Heart left ventricle (tissue), 16 donors: ENCODE results near the gene THBS1. TPM values are rescaled to one million over a fixed set of nuclear protein-coding genes. Genes with fewer than 3 reads are reported as not detected.
A peak's percentile ranks its signal among the peaks of the same experiment; 100 is the strongest.

Experiments used
- ATAC-seq, 4 donors: fragments of 200-7000 bp; cut with Tn5 transposase; one replicate each; pipeline ENCODE4 v1.9.1; 2020 to 2022; ENCODE audit warnings: moderate library complexity in 4 of 4, mild to moderate bottlenecking in 3 of 4, moderate number of reproducible peaks in 1 of 4
- DNase-seq, 5 donors: peaks; one replicate each; pipeline ENCODE4 v3.0.0-alpha.2; 2020
- H3K27ac ChIP-seq, 12 donors: fragments of 200-600 bp; sonication (generic) in 4 of 12; one replicate each; pipeline versions ENCODE4 v1.5.0 to v1.8.0; 2016 to 2022; ENCODE audit warnings: mild to moderate bottlenecking in 2 of 12
- H3K27me3 ChIP-seq, 9 donors: fragments of 200-600 bp; sonication (generic) in 2 of 9; one replicate each; pipeline versions ENCODE4 v1.5.1 to v1.8.0; 2016 to 2022; ENCODE audit warnings: mild to moderate bottlenecking in 3 of 9
- H3K36me3 ChIP-seq, 9 donors: fragments of 200-600 bp; sonication (generic) in 2 of 9; one replicate each; pipeline versions ENCODE4 v1.5.0 to v1.8.0; 2018 to 2022; ENCODE audit warnings: mild to moderate bottlenecking in 2 of 9
- H3K4me1 ChIP-seq, 12 donors: fragments of 200-600 bp; sonication (generic) in 4 of 12; one replicate each; pipeline versions ENCODE4 v1.5.0 to v1.8.0; 2016 to 2022; ENCODE audit warnings: mild to moderate bottlenecking in 3 of 12
- H3K4me3 ChIP-seq, 12 donors: fragments of 200-600 bp; sonication (generic) in 4 of 12; one replicate each; pipeline versions ENCODE4 v1.5.0 to v1.8.0; 2017 to 2022; ENCODE audit warnings: mild to moderate bottlenecking in 9 of 12, moderate library complexity in 4 of 12
- H3K9me3 ChIP-seq, 12 donors: fragments of 200-600 bp; sonication (generic) in 4 of 12; one replicate each; pipeline versions ENCODE4 v1.5.0 to v1.8.0; 2016 to 2022; ENCODE audit warnings: mild to moderate bottlenecking in 1 of 12
- CTCF ChIP-seq, 12 donors: fragments of 200-600 bp; sonication (generic) in 4 of 12; IDR thresholded peaks; one replicate each; pipeline versions ENCODE4 v1.5.0 to v1.8.0; 2018 to 2022; ENCODE audit warnings: antibody characterized with exemption in 12 of 12, mild to moderate bottlenecking in 5 of 12
- POLR2A ChIP-seq, 2 donors: fragments of 450-650 bp; IDR thresholded peaks; one replicate each; pipeline ENCODE4 v1.6.1; 2017; ENCODE audit warnings: antibody characterized with exemption in 2 of 2, mild to moderate bottlenecking in 2 of 2, moderate library complexity in 2 of 2
- WGBS, 4 donors: extraction: QIAGEN DNeasy Blood & Tissue Kit in 2 of 4; methylation state at CpG; one replicate each; pipeline versions ENCODE4 v1.1.5 to v1.1.7; 2013 to 2018; 5-methylcytosine and 5-hydroxymethylcytosine counted together
- intact Hi-C, 10 donors: fragments of 100-400 bp; cut with DNase I; formaldehyde crosslinking; loops; one replicate each; pipeline versions ENCODE4 v1.11.1 to v1.14.2; 2022
- polyA plus RNA-seq, 2 donors: library from polyadenylated mRNA; stranded (reverse); fragments of 200-250 nt; gene quantifications; one replicate each; pipeline ENCODE4 v1.2.3, GENCODE V29; 2013
- total RNA-seq, 9 donors: library from RNA; depleted of rRNA in 2 of 9; stranded (reverse); fragments of >200 nt in 2 of 9; fragmentation: NEBNext Ultra II Directional in 3 of 9; extraction: Animal tissue kit (Norgen Biotek cat#: 25700) in 3 of 9; gene quantifications; one replicate each; pipeline versions ENCODE4 v1.1.0 to v1.2.4, GENCODE V29; 2016 to 2023
- donor health status: ischemic (EF 13 %, LVEDD 7.1; RV severe dilation, severe dysfunction).
- donor health status: healthy with polysubstance abuse.
- donor health status: DM: no; HTN: yes; CAD: no.
- donor health status: DM: no; HTN: no; CAD: no.
- donor health status: ischemic (EF 25% LVEDD 6.9; RV normal size, moderate dysfunction).
- donor health status: ischemic (EF 25% LVEDD 5.7; RV mildly dilated, moderate dysfunction).
- donor health status: healthy.
- donor health status: DM: yes; HTN: yes; CAD: no.
- donor health status: ischemic (EF 35%, LVEDD 5.7; RV mildly dilated, moderate dysfunction).
- donor health status: nonischemic (EF 11% LVEDD 7.7; RV severe dilation, severe dysfunction).
- donor health status: DM: yes; HTN: yes; CAD: no.
- donor health status: PGD.
- donor health status: ischemic (EF 29% LVEDD 5.4; RV normal size, mild dysfunction).
- donor health status: nonischemic (EF 23%, LVEDD 6.1; RV moderate dilation, normal function).

The THBS1 gene
- total and polyA plus RNA-seq, 11 donors, result 8.5 to 573 (median 160) TPM

- H3K9me3 ChIP-seq, result no peaks in the 10 kb centered on the region
- TF ChIP-seq POLR2A (IDR thresholded peaks at IDR 0.05), result no peak
- no peak for TF ChIP-seq CTCF (IDR thresholded peaks at IDR 0.05)
- whole genome bisulfite sequencing, 4 donors, result 73 to 81% (median 81%) methylated on average over 7 of the region's 7 CpGs
- peaks cover 0 to 4% (median 0%) of the 10 kb centered on the region in 9 donors for H3K27me3 ChIP-seq
- peak overlapping the region in 9 of 12 donors; percentile 56 to 78 (median 67) for H3K4me3 ChIP-seq
- peaks cover under 1 to 67% (median 33%) of the 10 kb centered on the region in 12 donors for H3K4me1 ChIP-seq
- DNase-seq (no peak), ATAC-seq (no peak)
- H3K27ac ChIP-seq, result peak overlapping the region in 3 of 12 donors; percentile 4 to 50 (median 10)
- H3K36me3 ChIP-seq, result peaks cover 0 to 73% (median 60%) of the 10 kb centered on the region in 9 donors
- intact Hi-C loops, result loop anchor here (5.0 to 10.0 kb wide), 14 partner anchors 92 to 879 kb away; no protein-coding TSS in a partner anchor
Measured at GRCh38 chr15:39584266-39584659, 3.4 kb downstream of the THBS1 start.

- H3K4me1 ChIP-seq, result peaks cover 0 to 64% (median 32%) of the 10 kb centered on the region in 12 donors
- TF ChIP-seq POLR2A (IDR thresholded peaks at IDR 0.05) (no peak), CTCF (IDR thresholded peaks at IDR 0.05) (no peak)
- ATAC-seq (no peak), DNase-seq (no peak)
- H3K9me3 ChIP-seq, result no peaks in the 10 kb centered on the region
- 70 to 84% (median 81%) methylated on average over 3 of the region's 3 CpGs for WGBS, 4 donors
- H3K36me3 ChIP-seq, result peaks cover 0 to 78% (median 66%) of the 10 kb centered on the region in 9 donors
- H3K27ac ChIP-seq, result peak overlapping the region in 3 of 12 donors; percentile 10 to 50 (median 46)
- peak overlapping the region in 8 of 12 donors; percentile 56 to 78 (median 72) for H3K4me3 ChIP-seq
- intact Hi-C loops, result loop anchor here (5.0 to 10.0 kb wide), 14 partner anchors 93 to 880 kb away; no protein-coding TSS in a partner anchor
- H3K27me3 ChIP-seq, result peaks cover 0 to 4% (median 0%) of the 10 kb centered on the region in 9 donors
Measured at GRCh38 chr15:39584662-39585388, 3.9 kb downstream of the THBS1 start.

GRCh38 chr15:39585389-39585841 lies 4.5 kb downstream of the THBS1 start:
- no peak for ATAC-seq
- H3K27me3 ChIP-seq, result peaks cover 0 to 4% (median 0%) of the 10 kb centered on the region in 9 donors
- TF ChIP-seq CTCF (IDR thresholded peaks at IDR 0.05) (no peak), POLR2A (IDR thresholded peaks at IDR 0.05) (no peak)
- DNase-seq, result no peak
- H3K4me3 ChIP-seq, result peak overlapping the region in 5 of 12 donors; percentile 64 to 77 (median 76)
- H3K36me3 ChIP-seq, result peaks cover 0 to 84% (median 71%) of the 10 kb centered on the region in 9 donors
- peak overlapping the region in 2 of 12 donors; percentile 46 to 50 for H3K27ac ChIP-seq
- peaks cover 0 to 62% (median 32%) of the 10 kb centered on the region in 12 donors for H3K4me1 ChIP-seq
- WGBS, 4 donors, result 86 to 92% (median 89%) methylated on average over 4 of the region's 4 CpGs
- no peaks in the 10 kb centered on the region for H3K9me3 ChIP-seq
- intact Hi-C loops, result loop anchor here in 4 of 10 donors (5.0 to 10.0 kb wide), 6 partner anchors 99 to 881 kb away; no protein-coding TSS in a partner anchor

GRCh38 chr15:39585871-39586301 lies 5.0 kb downstream of the THBS1 start:
- peaks cover 0 to 1% (median 0%) of the 10 kb centered on the region in 9 donors for H3K27me3 ChIP-seq
- WGBS, 4 donors, result 70 to 86% (median 80%) methylated on average over 4 of the region's 4 CpGs
- DNase-seq (no peak), ATAC-seq (no peak)
- peak overlapping the region in 1 of 12 donors; percentile 64 for H3K4me3 ChIP-seq
- peak overlapping the region in 3 of 12 donors; percentile 6 to 50 (median 46) for H3K27ac ChIP-seq
- H3K36me3 ChIP-seq, result peaks cover 0 to 89% (median 76%) of the 10 kb centered on the region in 9 donors
- H3K9me3 ChIP-seq, result no peaks in the 10 kb centered on the region
- intact Hi-C loops, result loop anchor here in 4 of 10 donors (5.0 to 10.0 kb wide), 6 partner anchors 99 to 881 kb away; no protein-coding TSS in a partner anchor
- TF ChIP-seq POLR2A (IDR thresholded peaks at IDR 0.05) (no peak), CTCF (IDR thresholded peaks at IDR 0.05) (no peak)
- peaks cover 0 to 62% (median 32%) of the 10 kb centered on the region in 12 donors for H3K4me1 ChIP-seq
